Measurements from ENCODE around the gene ATP5F1B.

Gene ATP5F1B

GRCh38 chr12:56589783-56590182 is 56.0 kb downstream of the ATP5F1B start:
- 100% methylated on average over 1 of the region's 1 CpG; no CpG with 5 or more reads in 1 of the 2 experiments for WGBS, 2 experiments (ENCODE audit: insufficient coverage in 2 of 2)

More at GRCh38 chr12:56589783-56590182, 56.0 kb downstream of the ATP5F1B start:
- peaks cover 47% of the 10 kb centered on the region for H3K36me3 ChIP-seq (ENCODE audit: control insufficient read depth, insufficient read depth, low read length)
- no peak overlapping the region for H3K27ac ChIP-seq (ENCODE audit: low read depth, low read length, severe bottlenecking)
- peaks cover 30% of the 10 kb centered on the region for H3K4me1 ChIP-seq (ENCODE audit: control insufficient read depth, insufficient read depth, low read length, poor library complexity, severe bottlenecking)
- no peaks in the 10 kb centered on the region for H3K9me3 ChIP-seq (ENCODE audit: control insufficient read depth, low read length)
- no peak overlapping the region for H3K4me3 ChIP-seq (ENCODE audit: extremely low read depth, insufficient read depth, low read length, poor library complexity, severe bottlenecking)
